CD4-positive, alpha-beta T cell treated with Interleukin-1 beta for 1 hour (primary cell): ENCODE data around the gene ALOX5.
"Not testable (repeated sequence)": the region's sequence is repeated elsewhere in the genome, so short reads cannot be mapped to it uniquely, and the experiment has no call there.

Experiments
- DNase-seq, 2 donors: peaks; one replicate each; pipeline ENCODE4 v3.0.0-alpha.2; 2020 to 2022

The ALOX5 gene

GRCh38 chr10:45471059-45471458, 97.0 kb downstream of the ALOX5 start:
- DNase-seq, result no peak

GRCh38 chr10:45471531-45472310, 97.7 kb downstream of the ALOX5 start:
- DNase-seq, result no peak

- DNase-seq, result no peak
Measured at GRCh38 chr10:45473126-45473525, 99.1 kb downstream of the ALOX5 start.

GRCh38 chr10:45476559-45476958, 102.5 kb downstream of the ALOX5 start:
- DNase-seq, result no peak

GRCh38 chr10:45480294-45480693, 106.3 kb downstream of the ALOX5 start:
- DNase-seq, result no peak

GRCh38 chr10:45481100-45481499, 107.1 kb downstream of the ALOX5 start:
- not testable (repeated sequence) for DNase-seq

GRCh38 chr10:45483002-45483401, 109.0 kb downstream of the ALOX5 start:
- DNase-seq, result no peak

GRCh38 chr10:45487735-45488134, 113.7 kb downstream of the ALOX5 start:
- no peak for DNase-seq

- DNase-seq, result no peak
Measured at GRCh38 chr10:45488365-45488764, 114.3 kb downstream of the ALOX5 start.

GRCh38 chr10:45490277-45490676, 116.3 kb downstream of the ALOX5 start:
- no peak for DNase-seq

- no peak for DNase-seq
Measured at GRCh38 chr10:45491061-45491460, 117.0 kb downstream of the ALOX5 start.
